ENCODE results near the gene IRS1.

IRS1 gene

DNA sequence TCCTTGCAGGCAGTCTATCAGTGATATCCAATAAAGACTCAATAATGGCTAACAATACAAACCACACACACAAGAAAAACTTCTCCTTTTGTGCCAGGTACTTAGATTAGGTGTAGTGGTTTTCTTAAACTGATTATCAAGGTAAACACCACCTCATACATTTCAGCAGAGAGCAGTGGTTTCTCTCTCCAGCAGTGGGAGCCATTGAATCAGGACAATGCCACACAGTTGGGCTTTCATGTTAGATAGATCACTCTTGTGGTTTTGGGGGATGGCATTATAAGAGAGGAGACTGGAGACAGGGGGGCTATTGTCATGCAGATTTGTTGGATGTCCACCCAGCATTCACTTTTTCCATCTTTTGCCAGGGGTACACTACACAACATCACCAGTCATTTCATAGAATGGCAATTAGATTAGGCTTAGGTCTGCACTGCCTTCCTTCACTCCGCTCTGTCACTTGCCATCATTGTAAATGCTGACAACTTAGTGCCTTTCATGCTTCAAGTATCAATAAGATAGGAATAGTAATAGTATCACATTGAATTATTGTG, 13.6 kb upstream of the IRS1 start:
- DNase-seq (ENCODE audit: low read depth) = no peak

DNA sequence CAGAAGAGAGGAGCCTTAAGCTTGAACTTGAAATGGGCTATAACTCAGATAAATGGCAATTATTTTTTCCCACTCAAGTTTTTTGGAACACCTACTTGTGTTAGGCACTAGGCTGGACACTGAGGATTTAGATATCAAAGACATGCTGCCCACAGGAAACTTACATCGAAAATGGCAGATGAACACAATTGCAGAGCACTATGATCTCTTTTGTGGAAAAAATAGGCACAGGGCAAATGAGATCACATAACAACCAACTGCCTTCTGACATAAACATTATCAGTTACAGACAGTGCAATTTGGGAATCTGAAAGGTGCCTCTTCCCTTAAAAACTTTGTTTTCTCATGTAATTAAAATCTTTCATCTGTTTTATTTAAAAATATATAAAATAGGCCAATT, 3.8 kb upstream of the IRS1 start:
- no peak for DNase-seq (ENCODE audit: low read depth)

DNA sequence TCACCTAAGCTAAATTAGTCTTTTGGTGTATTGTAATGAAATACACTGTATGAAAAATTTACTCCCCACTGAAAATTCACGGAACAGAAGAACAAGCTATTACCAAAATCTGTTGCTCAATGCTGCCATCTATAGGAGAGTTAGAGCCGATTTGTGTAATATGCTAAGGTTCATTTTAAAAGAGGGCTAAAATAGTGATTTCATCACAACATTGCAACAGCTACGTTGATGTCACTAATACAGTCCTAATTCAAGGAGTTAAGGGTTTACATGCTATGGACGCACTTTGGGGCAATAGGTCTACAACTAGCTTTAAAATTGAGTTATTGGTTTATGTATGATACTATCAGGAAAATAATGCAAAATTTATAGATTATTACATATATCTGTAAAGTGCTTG, 3.0 kb upstream of the IRS1 start:
- DNase-seq (ENCODE audit: low read depth) = peak; percentile 91

DNA sequence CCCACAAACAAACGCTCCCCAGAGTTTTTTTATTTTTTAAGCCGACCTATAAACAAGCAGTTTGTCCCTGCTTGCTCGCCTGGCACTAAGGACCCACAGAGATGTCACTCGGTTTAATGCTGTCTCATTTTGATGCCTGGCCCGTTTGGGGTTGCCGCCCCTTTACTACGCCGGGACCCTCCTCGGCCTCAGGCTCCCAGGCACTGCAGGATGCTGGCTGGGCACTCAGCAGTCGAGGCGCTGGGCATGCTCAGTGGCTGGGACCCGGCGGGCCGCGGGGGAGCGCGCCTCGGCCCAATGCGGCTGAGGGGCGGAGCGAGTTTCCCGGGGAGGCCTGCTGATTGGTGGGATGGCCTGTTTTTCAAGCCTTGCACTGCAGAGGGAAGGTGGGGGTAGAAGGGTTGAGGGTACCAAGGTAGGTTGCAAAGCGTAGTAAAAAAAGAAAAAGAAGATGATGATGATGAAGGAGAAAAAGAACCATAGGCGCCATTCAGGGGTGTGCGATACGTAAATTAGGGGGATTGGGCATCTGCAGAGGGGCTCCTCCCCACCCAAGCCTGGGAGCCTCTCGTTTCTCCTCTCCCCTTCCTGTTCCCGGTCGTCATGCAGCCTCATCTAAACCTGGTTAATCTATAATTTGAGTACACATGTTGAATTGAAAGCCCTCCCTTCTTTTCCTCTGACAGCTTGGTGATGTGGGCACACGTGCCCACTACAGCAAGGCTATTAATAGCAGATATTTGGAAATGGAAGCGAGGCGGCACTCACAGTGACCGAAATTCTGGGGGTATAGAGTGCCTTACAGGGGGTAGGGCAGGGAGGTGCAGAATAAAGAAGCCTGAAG, 1.5 kb upstream of the IRS1 start:
- peak; percentile 89 for DNase-seq (ENCODE audit: low read depth)

DNA sequence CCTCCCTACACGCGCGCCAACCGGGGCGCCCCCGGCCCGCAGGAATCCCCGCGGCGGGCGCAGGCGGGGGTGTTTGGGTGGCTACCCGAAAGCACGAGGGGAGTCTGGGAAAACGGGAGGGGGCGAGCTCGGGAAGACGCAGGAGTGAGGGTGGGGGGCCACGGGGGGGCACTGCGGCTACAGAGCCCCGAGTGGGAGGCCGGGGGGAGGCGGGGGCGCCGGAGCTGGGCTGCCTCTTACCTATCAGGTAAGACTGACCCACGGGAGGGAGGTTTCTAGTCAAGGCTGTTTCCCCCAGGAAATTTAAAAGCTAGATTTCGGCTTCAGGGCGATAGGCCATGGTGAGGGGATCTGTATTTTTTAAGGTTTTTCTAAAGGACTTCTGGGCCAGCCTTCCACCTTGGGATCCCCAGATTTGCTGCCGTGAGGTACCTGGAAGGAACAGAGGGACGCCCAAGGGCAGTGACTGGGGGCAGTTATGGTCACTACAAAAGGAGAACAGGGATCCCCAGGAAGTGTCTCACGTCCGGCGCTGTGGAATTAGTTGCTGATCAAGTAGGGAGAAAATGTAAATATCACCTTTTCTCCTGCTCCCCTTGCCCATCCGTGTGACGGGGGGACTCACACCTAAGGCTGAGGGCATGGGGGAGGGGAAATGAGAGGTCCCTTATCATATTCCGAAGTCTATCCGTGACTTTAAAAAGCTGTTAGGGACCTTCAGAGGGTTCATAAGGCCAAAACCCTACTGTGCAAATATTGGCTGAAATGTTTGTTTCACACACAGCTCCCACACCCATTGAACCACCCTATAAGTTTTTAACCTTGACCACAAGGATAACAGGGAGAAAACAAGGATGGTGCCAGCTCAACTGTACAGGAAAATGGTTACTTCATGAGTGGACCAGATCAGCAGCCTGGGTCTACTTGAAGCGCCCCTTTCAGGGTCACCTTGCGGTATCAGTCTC, 638 bp upstream of the IRS1 start:
- peak; percentile 42 for DNase-seq (ENCODE audit: low read depth)

DNA sequence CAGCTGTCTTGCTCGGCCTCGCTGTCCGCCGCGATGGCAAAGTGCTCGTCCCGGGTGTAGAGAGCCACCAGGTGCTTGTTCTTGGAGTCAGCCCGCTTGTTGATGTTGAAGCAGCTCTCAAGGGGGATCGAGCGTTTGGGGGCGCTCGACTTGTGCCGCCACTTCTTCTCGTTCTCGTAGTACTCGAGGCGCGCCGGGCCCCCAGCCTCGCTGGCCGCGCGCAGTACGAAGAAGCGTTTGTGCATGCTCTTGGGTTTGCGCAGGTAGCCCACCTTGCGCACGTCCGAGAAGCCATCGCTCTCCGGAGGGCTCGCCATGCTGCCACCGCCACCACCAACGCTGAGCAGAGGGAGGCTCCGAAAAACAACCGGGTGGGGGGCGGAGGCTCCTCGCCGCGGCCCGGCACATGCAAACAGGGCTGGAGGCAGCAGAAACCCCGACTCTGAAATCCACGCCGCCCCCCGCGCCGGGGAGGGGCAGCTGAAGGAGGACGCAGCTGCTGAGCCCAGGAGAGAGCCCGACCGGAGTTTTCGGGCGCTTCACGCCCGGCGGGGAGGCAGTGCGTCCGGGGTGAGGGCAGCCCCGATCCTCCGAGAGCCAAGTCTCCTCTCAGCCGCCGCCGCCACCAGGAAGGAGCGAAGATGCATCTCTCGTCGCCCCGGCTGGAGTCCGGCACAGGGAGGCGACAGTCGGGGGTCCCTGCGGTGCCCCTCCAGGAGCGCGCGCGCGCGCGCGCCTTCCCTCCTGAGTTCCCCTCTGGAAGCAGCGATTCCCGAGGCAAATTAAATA, 1.0 kb downstream of the IRS1 start:
- DNase-seq (ENCODE audit: low read depth) = peak; percentile 70

DNA sequence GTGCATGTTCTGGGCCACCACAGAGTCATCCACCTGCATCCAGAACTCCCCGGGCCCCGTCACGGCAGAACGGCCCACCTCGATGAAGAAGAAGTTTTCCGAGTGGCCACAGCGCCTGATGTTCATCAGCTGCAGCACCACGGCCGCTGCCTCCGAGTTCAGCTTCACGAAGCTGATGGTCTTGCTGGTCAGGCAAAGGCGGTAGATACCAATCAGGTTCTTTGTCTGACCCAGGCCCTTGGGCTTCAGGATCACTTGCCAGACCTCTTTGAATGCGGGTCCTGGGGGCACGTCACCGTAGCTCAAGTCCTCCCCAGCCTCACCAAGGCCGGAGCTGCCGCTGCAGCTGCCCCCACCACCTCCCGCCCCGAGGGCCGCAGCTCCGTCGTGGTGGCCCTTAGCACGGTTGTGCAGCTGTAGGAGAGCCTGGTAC, 1.6 kb downstream of the IRS1 start:
- no peak for DNase-seq (ENCODE audit: low read depth)

DNA sequence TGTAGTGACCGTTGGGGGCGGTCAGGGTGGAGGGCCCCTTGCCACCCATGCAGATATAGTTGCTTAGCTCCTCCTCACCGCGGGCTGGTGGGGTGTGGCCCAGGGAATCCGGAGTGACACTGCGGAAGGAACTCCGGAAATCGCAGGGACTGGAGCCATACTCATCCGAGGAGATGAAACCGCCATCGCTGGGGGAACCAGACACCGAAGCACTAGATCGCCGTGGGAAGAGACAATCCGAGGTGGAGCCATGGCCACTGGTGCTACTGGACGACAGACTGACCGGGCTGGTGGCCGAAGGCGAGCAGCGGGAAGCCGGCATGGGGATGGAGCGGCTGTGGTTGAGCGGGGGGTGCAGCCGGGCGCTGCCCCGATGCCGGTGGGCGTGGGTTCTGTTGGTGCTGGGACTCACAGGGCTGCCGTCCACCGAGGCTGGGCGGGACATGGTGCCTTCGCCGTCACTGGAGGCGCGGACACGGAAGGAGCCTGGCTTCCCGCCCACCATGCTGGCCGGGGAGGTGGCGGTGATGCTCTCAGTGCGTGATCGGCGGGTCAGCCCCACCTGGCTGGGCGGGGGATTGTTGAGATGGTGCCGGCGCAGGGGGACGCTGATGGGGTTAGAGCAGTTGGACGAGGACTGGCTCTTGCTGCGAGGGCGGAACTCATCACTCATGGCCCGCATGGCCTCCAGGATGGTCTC, 2.2 kb downstream of the IRS1 start:
- no peak for DNase-seq (ENCODE audit: low read depth)

DNA sequence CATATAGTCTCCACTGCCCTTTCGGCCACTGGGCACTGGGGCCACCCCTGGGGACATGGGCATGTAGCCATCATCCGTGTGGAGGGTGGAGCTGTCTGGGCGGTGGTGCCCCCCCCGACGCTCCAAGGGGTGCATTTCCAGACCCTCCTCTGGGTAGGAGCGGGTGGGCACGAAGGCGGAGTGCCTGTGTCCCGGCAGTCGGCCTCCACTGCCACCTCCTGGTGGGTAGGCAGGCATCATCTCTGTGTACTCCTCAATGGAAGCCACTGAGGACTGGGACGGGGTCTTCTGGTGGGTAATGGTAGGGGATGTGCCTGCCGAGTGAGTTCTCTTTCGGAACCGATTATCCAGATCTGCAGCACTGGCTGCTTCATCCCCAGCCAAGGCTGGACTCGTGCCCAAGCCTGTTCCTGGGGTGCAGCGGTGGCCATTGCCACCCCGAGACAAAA, 2.8 kb downstream of the IRS1 start:
- no peak for DNase-seq (ENCODE audit: low read depth)

DNA sequence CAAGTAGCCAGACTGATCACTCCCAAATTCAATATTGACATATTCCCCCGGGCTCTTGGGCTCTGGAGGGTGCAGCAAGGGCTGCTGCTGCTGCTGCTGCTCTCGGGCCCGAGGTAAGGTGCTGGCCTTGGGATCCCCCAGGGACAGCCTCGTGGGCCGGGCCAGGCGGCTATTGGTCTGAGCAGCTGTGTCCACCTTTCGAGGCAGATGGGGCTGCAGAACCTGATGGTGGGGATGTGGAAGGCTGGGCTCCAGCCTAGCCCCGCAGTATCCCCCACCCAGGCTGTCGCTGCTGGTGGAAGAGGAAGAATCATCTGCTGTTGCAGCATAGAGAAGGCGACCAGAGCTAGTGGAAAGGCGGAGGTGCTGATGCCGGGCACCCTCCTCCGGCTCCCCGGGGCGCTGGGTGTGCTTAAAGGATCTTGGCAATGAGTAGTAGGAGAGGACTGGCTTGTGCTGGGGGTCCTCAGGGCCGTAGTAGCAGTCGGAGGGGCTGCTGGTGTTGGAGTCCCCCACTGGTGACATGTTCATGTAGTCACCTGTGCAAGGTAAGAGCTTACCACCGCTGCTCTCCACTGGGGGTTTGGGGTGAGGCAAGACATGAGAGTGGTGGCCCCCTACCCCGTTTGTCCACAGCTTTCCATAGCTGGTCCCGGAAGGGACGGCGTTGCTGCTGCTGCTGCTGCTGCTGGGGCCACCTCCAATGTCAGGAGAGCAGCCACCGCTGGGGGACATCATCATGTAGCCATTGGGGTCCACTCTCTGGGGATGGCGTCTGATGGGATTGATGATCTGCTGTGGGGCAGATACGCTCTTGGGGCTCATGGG, 3.4 kb downstream of the IRS1 start:
- no peak for DNase-seq (ENCODE audit: low read depth)

DNA sequence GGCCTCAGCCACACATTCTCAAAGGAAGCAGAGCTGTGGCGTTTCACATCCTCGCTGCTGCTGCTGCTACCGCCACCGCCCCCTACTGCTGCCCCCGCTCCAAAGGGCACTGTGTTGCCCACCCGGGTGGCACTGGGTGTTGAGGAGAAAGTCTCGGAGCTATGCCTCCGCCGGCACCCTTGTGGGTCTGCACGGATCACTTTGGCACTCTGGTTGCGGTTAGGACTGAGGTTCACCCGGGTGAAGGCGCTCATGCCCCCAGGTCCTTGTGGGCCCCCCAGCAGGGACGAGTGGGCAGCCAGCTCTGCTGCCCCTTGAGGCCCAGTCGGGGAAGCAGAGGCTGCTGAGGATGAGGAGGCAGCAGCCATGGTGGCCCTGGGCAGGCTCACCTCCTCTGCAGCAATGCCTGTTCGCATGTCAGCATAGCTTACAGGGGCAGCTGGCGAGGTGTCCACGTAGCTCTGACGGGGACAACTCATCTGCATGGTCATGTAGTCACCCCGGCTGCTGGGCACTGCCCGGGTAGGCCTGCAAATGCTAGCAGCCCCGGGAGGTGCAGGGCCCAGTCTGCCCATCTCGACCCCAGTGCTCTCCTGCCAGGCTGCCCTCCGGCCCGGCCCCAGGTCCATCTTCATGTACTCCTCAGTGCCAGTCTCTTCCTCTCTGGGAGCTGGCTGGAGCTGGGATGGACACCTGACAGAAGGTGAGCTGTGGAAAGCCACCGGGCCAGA, 4.2 kb downstream of the IRS1 start:
- DNase-seq (ENCODE audit: low read depth) = no peak

DNA sequence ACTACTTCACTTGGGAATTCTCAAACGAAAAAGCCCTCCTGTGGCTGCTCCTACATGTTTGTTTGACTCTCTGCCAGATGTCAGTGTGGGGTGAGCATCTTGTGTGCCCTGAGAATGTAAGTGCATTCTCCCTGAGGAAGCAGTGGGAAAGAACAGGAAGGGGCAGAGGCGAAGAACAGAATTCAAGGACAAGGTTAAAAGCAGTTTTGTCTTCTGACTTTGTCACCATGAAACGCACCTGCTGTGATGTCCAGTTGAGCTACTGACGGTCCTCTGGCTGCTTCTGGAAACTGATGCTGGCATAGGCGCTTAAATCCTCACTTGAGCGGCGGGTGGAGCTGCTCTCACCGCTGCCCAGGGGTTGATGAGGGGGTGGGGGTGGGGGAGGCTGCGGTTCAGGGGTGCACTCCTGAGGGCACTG, 4.9 kb downstream of the IRS1 start:
- peak; percentile 78 for DNase-seq (ENCODE audit: low read depth)

DNA sequence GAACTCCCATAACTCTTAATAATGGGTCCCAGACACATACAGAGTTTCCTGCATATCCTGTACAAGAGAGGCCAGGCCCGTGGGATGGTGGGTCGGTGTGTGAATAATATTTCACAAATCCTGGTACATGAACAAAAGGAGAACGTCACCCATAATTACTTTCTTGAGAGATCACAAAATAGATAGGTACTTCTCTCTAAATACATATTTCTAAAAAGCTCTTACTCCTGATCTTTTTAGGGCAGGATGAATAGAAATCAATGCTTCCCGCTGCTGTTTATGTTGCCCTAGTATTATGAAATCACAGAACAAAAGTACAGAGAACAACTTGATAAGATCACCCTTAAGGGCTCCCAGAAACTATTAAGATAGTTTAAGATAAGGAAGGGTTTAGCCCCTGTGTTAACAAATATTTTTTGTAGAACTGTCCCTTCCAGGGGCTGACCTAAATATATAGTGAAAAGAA, 5.4 kb downstream of the IRS1 start:
- DNase-seq (ENCODE audit: low read depth) = no peak

DNA sequence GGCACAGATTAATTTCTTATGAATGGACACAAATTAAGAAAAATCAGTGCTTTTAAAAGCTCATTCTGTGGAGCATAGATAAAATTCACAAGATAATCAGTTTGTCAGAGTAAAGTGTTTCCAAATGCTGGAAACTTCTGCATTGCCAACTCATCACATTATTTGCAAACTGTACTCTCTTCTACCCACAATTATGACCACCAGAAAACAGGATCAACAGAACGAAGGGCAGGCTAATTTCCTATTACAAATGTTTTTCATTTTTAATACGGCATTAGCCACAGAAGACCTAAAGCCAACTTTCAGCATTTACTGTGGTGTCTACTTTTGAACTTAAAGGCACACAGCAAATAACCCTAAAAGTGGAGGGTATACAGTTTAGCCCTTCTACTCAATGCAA, 6.0 kb downstream of the IRS1 start:
- no peak for DNase-seq (ENCODE audit: low read depth)

DNA sequence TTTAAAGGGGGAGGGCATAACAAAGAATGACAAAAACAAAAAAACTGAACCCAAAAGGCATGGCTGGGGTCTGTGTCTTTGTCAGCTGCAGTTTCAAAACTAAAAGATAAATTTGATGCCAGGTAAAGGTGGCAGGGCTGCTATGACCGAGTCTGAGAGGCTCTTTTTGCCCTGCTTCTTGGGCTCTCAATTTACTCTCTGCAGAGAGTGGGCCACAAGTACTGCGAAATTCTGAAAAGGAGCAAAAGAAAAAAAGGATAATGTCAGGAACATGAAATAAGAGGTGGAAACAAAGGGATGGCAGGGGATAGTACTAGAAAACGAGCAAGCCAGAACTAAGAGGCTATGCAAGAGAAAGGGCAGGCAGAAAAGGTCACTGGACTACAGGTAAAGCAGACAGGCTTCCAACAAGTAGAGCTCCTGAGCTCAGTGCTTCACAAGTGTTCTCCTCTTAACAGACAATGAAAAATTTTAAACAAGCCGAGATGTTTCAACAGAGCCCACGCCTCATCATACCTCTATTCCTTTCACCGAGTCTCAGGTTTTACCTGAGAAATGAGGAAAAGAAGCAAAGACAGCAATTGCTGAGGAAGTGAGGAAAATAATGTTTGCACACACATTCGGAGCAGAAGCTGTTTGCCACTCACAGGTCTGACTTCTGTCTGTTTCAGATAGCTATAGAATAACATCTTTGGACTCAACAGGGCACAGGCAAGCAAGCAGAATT, 7.3 kb downstream of the IRS1 start:
- DNase-seq (ENCODE audit: low read depth) = no peak

DNA sequence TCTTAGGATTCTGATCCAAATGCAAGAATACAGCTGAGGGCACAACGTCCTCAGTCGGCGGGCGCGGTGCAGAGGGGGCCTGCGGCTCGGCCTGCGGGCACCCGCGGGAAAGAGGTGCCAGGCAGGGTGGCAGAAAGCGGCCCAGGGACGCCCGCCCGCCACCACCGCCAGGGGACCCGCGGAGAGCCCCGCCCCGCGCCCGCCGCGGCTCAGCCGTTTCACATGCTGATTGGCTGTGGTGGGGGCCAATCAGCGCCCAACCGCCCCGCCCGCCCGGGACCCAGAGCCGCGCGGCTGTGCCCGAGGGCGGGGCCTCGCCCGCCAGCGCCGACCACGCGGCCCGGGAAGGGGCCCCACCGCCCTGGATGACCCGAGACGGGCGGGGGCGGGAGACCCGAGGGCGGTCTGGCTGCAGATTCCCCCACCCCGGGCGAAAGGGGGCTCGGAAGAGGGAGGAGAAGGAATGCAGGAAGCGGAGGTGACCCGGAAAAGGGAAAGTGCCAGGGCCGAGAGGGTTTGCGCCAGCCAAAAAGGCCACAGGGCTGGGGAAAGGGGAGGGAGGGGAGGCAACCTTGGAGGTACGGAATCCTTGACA, 8.0 kb downstream of the IRS1 start:
- peak; percentile 88 for DNase-seq (ENCODE audit: low read depth)

DNA sequence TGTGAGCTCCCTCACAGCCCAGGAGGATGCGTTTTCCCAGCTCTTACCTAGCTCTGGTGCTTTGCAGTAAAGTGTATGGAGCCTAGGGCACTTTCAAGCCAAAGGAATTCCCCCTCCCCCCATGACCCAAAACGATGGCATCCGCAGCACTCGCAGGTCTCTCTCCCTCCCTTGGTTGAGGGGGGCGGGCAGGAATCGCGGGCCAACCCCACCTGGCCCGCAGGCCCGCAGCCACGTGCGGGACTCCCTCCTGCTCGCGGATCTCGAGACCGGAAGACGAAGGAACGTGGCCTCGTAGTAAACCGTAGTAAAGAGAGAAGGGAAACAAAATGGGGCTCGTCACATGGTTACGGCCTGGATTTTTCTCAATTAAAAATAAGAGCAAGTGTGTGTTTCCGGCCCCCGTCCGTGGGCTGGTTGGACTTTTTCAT, 8.5 kb downstream of the IRS1 start:
- DNase-seq (ENCODE audit: low read depth) = peak; percentile 80

DNA sequence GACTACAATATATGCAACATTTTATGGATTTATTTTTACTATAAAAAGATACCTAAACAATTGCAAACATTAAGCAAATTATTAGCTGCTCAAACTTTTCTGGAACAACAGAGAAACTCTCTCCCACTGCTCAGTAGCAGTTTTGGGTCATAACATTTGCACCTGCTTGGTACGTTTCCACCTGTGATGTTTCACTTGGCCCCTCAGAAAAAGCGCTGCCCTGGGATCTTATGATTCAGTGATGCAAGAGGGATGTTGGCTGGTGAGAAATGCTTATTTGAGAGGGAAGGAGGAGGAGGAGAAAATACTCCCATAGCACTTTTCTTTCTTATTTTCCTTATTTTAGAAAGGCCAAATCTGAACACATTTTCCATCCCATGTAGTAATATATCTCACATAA, 9.2 kb downstream of the IRS1 start:
- no peak for DNase-seq (ENCODE audit: low read depth)

Data from iris pigment epithelial cell (primary cell).